HK-2 (cell line): ENCODE results near the gene ACTR6.
"Not testable (repeated sequence)": the region's sequence is repeated elsewhere in the genome, so short reads cannot be mapped to it uniquely, and the experiment has no call there.

ENCODE experiments used
- DNase-seq: peaks from one replicate; pipeline ENCODE4 v3.0.0-alpha.2; 2018; ENCODE audit not compliant: unreplicated experiment

ACTR6 gene

GRCh38 chr12:100219328-100220109, 18.9 kb downstream of the ACTR6 start:
- DNase-seq = no peak

GRCh38 chr12:100221523-100221922, 20.9 kb downstream of the ACTR6 start:
- DNase-seq = no peak

GRCh38 chr12:100222173-100222572, 21.6 kb downstream of the ACTR6 start:
- DNase-seq = not testable (repeated sequence)

- no peak for DNase-seq
Measured at GRCh38 chr12:100225491-100225890, 24.9 kb downstream of the ACTR6 start.

- DNase-seq = peak; percentile 31
Measured at GRCh38 chr12:100229036-100229635, 28.5 kb downstream of the ACTR6 start.

- DNase-seq = no peak
Measured at GRCh38 chr12:100229876-100230275, 29.3 kb downstream of the ACTR6 start.

GRCh38 chr12:100231873-100232272, 31.3 kb downstream of the ACTR6 start:
- not testable (repeated sequence) for DNase-seq

- no peak for DNase-seq
Measured at GRCh38 chr12:100234166-100234565, 33.6 kb downstream of the ACTR6 start.

GRCh38 chr12:100234591-100235304, 34.1 kb downstream of the ACTR6 start:
- DNase-seq = no peak

- no peak for DNase-seq
Measured at GRCh38 chr12:100238801-100239200, 38.2 kb downstream of the ACTR6 start.

- no peak for DNase-seq
Measured at GRCh38 chr12:100239589-100239988, 39.0 kb downstream of the ACTR6 start.

GRCh38 chr12:100243137-100243536, 42.5 kb downstream of the ACTR6 start:
- no peak for DNase-seq

- no peak for DNase-seq
Measured at GRCh38 chr12:100247765-100248164, 47.1 kb downstream of the ACTR6 start.

GRCh38 chr12:100248886-100249285, 48.3 kb downstream of the ACTR6 start:
- DNase-seq = no peak

- no peak for DNase-seq
Measured at GRCh38 chr12:100249941-100250340, 49.3 kb downstream of the ACTR6 start.

- DNase-seq = peak; percentile 25
Measured at GRCh38 chr12:100251917-100252316, 51.3 kb downstream of the ACTR6 start.

- no peak for DNase-seq
Measured at GRCh38 chr12:100253437-100253836, 52.8 kb downstream of the ACTR6 start.

- DNase-seq = no peak
Measured at GRCh38 chr12:100254876-100255275, 54.3 kb downstream of the ACTR6 start.

GRCh38 chr12:100258127-100258526, 57.5 kb downstream of the ACTR6 start:
- no peak for DNase-seq

- no peak for DNase-seq
Measured at GRCh38 chr12:100263131-100263530, 62.5 kb downstream of the ACTR6 start.

- not testable (repeated sequence) for DNase-seq
Measured at GRCh38 chr12:100265107-100265506, 64.5 kb downstream of the ACTR6 start.

- DNase-seq = no peak
Measured at GRCh38 chr12:100265732-100266584, 65.3 kb downstream of the ACTR6 start.
